ENCODE data around the gene LRP5. TPM values are rescaled to one million over a fixed set of nuclear protein-coding genes. Genes with fewer than 3 reads are reported as not detected.

The LRP5 gene
- total RNA-seq, 1 donor from 2014 or later = 44.3 TPM

GRCh38 chr11:68347841-68348240, 35.5 kb downstream of the LRP5 start:
- Mint-ChIP-seq H3K4me1 (peaks cover 19% of the 10 kb centered on the region), H3K27ac (ENCODE audit: unreplicated experiment) (no peak overlapping the region), H3K36me3 (ENCODE audit: low read depth) (peaks cover 21% of the 10 kb centered on the region), H3K27me3 (ENCODE audit: low read depth) (no peaks in the 10 kb centered on the region), H3K4me3 (no peak overlapping the region), H3K9me3 (no peaks in the 10 kb centered on the region)
- DNase-seq (ENCODE audit: low read depth, low spot score) = no peak
- TF ChIP-seq CTCF (conservative IDR thresholded peaks at IDR 0.05) = no peak

- Mint-ChIP-seq H3K9me3 (no peaks in the 10 kb centered on the region), H3K27me3 (ENCODE audit: low read depth) (no peaks in the 10 kb centered on the region), H3K4me3 (no peak overlapping the region), H3K27ac (ENCODE audit: unreplicated experiment) (no peak overlapping the region), H3K36me3 (ENCODE audit: low read depth) (peaks cover 21% of the 10 kb centered on the region), H3K4me1 (peaks cover 19% of the 10 kb centered on the region)
- DNase-seq (ENCODE audit: low read depth, low spot score) = no peak
- TF ChIP-seq CTCF (conservative IDR thresholded peaks at IDR 0.05) = no peak
Observed at GRCh38 chr11:68349461-68350249, 37.3 kb downstream of the LRP5 start.

GRCh38 chr11:68350759-68351449, 38.5 kb downstream of the LRP5 start:
- H3K4me3 Mint-ChIP-seq = no peak overlapping the region
- no peaks in the 10 kb centered on the region for H3K9me3 Mint-ChIP-seq
- peaks cover 19% of the 10 kb centered on the region for H3K4me1 Mint-ChIP-seq
- peaks cover 16% of the 10 kb centered on the region for H3K36me3 Mint-ChIP-seq (ENCODE audit: low read depth)
- no peak for DNase-seq (ENCODE audit: low read depth, low spot score)
- no peak for TF ChIP-seq CTCF (conservative IDR thresholded peaks at IDR 0.05)
- H3K27me3 Mint-ChIP-seq (ENCODE audit: low read depth) = no peaks in the 10 kb centered on the region
- no peak overlapping the region for H3K27ac Mint-ChIP-seq (ENCODE audit: unreplicated experiment)

- H3K4me1 Mint-ChIP-seq = peaks cover 19% of the 10 kb centered on the region
- H3K36me3 Mint-ChIP-seq (ENCODE audit: low read depth) = peaks cover 18% of the 10 kb centered on the region
- H3K9me3 Mint-ChIP-seq = no peaks in the 10 kb centered on the region
- no peaks in the 10 kb centered on the region for H3K27me3 Mint-ChIP-seq (ENCODE audit: low read depth)
- no peak for TF ChIP-seq CTCF (conservative IDR thresholded peaks at IDR 0.05)
- DNase-seq (ENCODE audit: low read depth, low spot score) = no peak
- no peak overlapping the region for H3K27ac Mint-ChIP-seq (ENCODE audit: unreplicated experiment)
- no peak overlapping the region for H3K4me3 Mint-ChIP-seq
Observed at GRCh38 chr11:68351450-68352275, 39.3 kb downstream of the LRP5 start.

GRCh38 chr11:68352591-68352990, 40.2 kb downstream of the LRP5 start:
- no peak for TF ChIP-seq CTCF (conservative IDR thresholded peaks at IDR 0.05)
- Mint-ChIP-seq H3K27me3 (ENCODE audit: low read depth) (no peaks in the 10 kb centered on the region), H3K27ac (ENCODE audit: unreplicated experiment) (peak overlapping the region; percentile 68), H3K4me3 (no peak overlapping the region), H3K36me3 (ENCODE audit: low read depth) (peaks cover 18% of the 10 kb centered on the region), H3K4me1 (peaks cover 19% of the 10 kb centered on the region), H3K9me3 (no peaks in the 10 kb centered on the region)
- no peak for DNase-seq (ENCODE audit: low read depth, low spot score)
